ENCODE data around the gene NELL1. TPM values are rescaled to one million over a fixed set of nuclear protein-coding genes. Genes with fewer than 3 reads are reported as not detected.

NELL1 gene
- total RNA-seq, 1 experiment from 2014 or later = not detected

DNA sequence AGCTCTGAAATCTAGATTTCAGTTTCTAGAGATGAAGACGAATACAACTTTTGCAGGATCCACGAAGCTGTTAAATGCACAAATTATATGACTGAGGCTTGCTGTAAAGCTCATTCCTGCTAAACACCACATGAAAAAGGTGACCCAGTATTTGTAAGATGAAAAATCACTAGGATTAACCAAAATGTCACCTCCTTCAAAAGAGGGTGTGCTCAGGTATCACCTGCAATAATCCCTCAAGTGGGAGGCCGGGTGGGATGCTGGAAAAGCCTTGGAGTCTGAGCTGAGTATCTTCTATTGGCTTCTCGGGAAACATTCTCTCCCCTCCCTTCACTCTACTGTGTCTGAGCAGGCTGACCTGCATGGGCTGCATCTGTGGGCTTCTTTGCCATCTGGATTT lies 195.8 kb downstream of the NELL1 start:
- CTCF ChIA-PET = no interaction called here
- in situ Hi-C loops (cut with HindIII; ENCODE audit: low pct_unique_long_range_greater_than_20kb, low sequenced_read_pairs) = no loop called here

DNA sequence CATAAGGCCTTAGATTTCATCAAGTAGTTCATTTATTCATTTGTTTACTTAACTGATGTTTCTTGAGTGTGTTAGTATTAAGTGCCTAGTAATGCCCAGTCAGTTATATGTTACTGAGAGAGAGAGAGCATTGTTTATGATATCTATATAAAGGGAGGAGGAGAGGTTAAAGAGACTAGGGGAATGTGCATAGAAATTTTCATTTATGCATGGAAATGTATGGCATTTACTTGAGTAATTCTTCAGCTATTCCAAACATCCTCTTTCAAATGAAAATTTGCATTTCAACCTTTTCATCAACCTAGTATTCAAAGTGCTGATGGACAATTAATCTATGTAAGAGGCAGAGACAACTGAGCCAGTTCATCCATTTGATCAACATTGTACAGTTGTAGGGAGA lies 199.7 kb downstream of the NELL1 start:
- Histone ChIP-seq H3K27ac (ENCODE audit: low read length) (no peak overlapping the region), H3K4me3 (ENCODE audit: low read depth in 2 of 2, low read length in 2 of 2) (no peak overlapping the region), H3K4me1 (ENCODE audit: control insufficient read depth, insufficient read depth, low read length) (no peaks in the 10 kb centered on the region), H3K9me3 (ENCODE audit: control insufficient read depth, insufficient read depth, low read depth, low read length) (no peaks in the 10 kb centered on the region), H3K36me3 (ENCODE audit: control insufficient read depth, insufficient read depth, low read length) (no peaks in the 10 kb centered on the region), H3K27me3 (ENCODE audit: control insufficient read depth, insufficient read depth, low read length) (no peaks in the 10 kb centered on the region)
- in situ Hi-C loops (cut with HindIII; ENCODE audit: low pct_unique_long_range_greater_than_20kb, low sequenced_read_pairs) (no loop called here), intact Hi-C loops (cut with micrococcal nuclease; ENCODE audit: unreplicated experiment) (no loop called here)
- ATAC-seq (no peak), DNase-seq (ENCODE audit: low read depth, low spot score) (no peak)
- POLR2A ChIA-PET = no interaction called here
- CTCF ChIA-PET = no interaction called here
- TF ChIP-seq POLR2AphosphoS5 (IDR thresholded peaks at IDR 0.05; ENCODE audit: low read depth, low read length) (no peak), SIN3A (IDR thresholded peaks at IDR 0.05; ENCODE audit: borderline replicate concordance, insufficient read depth, low read depth, low read length) (no peak), TCF7L2 (IDR thresholded peaks at IDR 0.05; ENCODE audit: low read depth, low read length) (no peak)
- TF ChIP-seq, protein P1, sequence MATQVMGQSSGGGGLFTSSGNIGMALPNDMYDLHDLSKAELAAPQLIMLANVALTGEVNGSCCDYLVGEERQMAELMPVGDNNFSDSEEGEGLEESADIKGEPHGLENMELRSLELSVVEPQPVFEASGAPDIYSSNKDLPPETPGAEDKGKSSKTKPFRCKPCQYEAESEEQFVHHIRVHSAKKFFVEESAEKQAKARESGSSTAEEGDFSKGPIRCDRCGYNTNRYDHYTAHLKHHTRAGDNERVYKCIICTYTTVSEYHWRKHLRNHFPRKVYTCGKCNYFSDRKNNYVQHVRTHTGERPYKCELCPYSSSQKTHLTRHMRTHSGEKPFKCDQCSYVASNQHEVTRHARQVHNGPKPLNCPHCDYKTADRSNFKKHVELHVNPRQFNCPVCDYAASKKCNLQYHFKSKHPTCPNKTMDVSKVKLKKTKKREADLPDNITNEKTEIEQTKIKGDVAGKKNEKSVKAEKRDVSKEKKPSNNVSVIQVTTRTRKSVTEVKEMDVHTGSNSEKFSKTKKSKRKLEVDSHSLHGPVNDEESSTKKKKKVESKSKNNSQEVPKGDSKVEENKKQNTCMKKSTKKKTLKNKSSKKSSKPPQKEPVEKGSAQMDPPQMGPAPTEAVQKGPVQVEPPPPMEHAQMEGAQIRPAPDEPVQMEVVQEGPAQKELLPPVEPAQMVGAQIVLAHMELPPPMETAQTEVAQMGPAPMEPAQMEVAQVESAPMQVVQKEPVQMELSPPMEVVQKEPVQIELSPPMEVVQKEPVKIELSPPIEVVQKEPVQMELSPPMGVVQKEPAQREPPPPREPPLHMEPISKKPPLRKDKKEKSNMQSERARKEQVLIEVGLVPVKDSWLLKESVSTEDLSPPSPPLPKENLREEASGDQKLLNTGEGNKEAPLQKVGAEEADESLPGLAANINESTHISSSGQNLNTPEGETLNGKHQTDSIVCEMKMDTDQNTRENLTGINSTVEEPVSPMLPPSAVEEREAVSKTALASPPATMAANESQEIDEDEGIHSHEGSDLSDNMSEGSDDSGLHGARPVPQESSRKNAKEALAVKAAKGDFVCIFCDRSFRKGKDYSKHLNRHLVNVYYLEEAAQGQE (IDR thresholded peaks at IDR 0.05; ENCODE audit: insufficient read depth in 1 of 2, low read depth in 2 of 2, low read length in 1 of 2) = no peak
- TF ChIP-seq, protein P2, sequence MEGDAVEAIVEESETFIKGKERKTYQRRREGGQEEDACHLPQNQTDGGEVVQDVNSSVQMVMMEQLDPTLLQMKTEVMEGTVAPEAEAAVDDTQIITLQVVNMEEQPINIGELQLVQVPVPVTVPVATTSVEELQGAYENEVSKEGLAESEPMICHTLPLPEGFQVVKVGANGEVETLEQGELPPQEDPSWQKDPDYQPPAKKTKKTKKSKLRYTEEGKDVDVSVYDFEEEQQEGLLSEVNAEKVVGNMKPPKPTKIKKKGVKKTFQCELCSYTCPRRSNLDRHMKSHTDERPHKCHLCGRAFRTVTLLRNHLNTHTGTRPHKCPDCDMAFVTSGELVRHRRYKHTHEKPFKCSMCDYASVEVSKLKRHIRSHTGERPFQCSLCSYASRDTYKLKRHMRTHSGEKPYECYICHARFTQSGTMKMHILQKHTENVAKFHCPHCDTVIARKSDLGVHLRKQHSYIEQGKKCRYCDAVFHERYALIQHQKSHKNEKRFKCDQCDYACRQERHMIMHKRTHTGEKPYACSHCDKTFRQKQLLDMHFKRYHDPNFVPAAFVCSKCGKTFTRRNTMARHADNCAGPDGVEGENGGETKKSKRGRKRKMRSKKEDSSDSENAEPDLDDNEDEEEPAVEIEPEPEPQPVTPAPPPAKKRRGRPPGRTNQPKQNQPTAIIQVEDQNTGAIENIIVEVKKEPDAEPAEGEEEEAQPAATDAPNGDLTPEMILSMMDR (IDR thresholded peaks at IDR 0.05) = no peak
- BruUV-seq (replicated peaks) = no TSS peak

More for the DNA sequence above, 195.8 kb downstream of the NELL1 start:
- intact Hi-C loops (cut with micrococcal nuclease; ENCODE audit: unreplicated experiment) = no loop called here
- no peak for TF ChIP-seq TCF7L2 (IDR thresholded peaks at IDR 0.05; ENCODE audit: low read depth, low read length)
- TF ChIP-seq POLR2AphosphoS5 (IDR thresholded peaks at IDR 0.05; ENCODE audit: low read depth, low read length) = no peak
- TF ChIP-seq, protein P1 (IDR thresholded peaks at IDR 0.05; ENCODE audit: insufficient read depth in 1 of 2, low read depth in 2 of 2, low read length in 1 of 2) = no peak
- no peak for TF ChIP-seq SIN3A (IDR thresholded peaks at IDR 0.05; ENCODE audit: borderline replicate concordance, insufficient read depth, low read depth, low read length)
- TF ChIP-seq, protein P2 (IDR thresholded peaks at IDR 0.05) = no peak
- Histone ChIP-seq H3K4me1 (ENCODE audit: control insufficient read depth, insufficient read depth, low read length) (no peaks in the 10 kb centered on the region), H3K4me3 (ENCODE audit: low read depth in 2 of 2, low read length in 2 of 2) (no peak overlapping the region), H3K27me3 (ENCODE audit: control insufficient read depth, insufficient read depth, low read length) (no peaks in the 10 kb centered on the region), H3K9me3 (ENCODE audit: control insufficient read depth, insufficient read depth, low read depth, low read length) (no peaks in the 10 kb centered on the region), H3K36me3 (ENCODE audit: control insufficient read depth, insufficient read depth, low read length) (no peaks in the 10 kb centered on the region), H3K27ac (ENCODE audit: low read length) (no peak overlapping the region)
- DNase-seq (ENCODE audit: low read depth, low spot score) (no peak), ATAC-seq (no peak)
- BruUV-seq (replicated peaks) = no TSS peak
- POLR2A ChIA-PET = no interaction called here
